ENCODE results near the gene SPDEF. TPM values are rescaled to one million over a fixed set of nuclear protein-coding genes. Genes with fewer than 3 reads are reported as not detected.
A peak's percentile ranks its signal among the peaks of the same experiment; 100 is the strongest.

The SPDEF gene
- total RNA-seq, 4 donors from 2014 or later = 0.16 to 0.20 TPM; not detected in 2

- in situ Hi-C loops (cut with MboI; ENCODE audit: low sequenced_read_pairs in 4 of 4) (no loop called here), intact Hi-C loops (cut with DNase I; ENCODE audit: low total_unique reads) (no loop called here)
- DNase-seq = no peak
- H3K36me3 ChIP-seq = no peaks in the 10 kb centered on the region
- peaks cover 0 to 3% (median 0%) of the 10 kb centered on the region in 3 donors for H3K9me3 ChIP-seq
- no peak for ATAC-seq
- H3K27ac ChIP-seq = no peak overlapping the region
- no peaks in the 10 kb centered on the region for H3K27me3 ChIP-seq
- no peaks in the 10 kb centered on the region for H3K4me1 ChIP-seq
- no peak for TF ChIP-seq POLR2A (IDR thresholded peaks at IDR 0.05)
- TF ChIP-seq CTCF (IDR thresholded peaks at IDR 0.05 in 4 of 5, conservative IDR thresholded peaks at IDR 0.05 in 1 of 5) = no peak
- H3K4me3 ChIP-seq = no peak overlapping the region
Measured at GRCh38 chr6:34497411-34497810, 58.7 kb downstream of the SPDEF start.

- H3K27me3 ChIP-seq = no peaks in the 10 kb centered on the region
- H3K9me3 ChIP-seq = peaks cover 0 to 3% (median 0%) of the 10 kb centered on the region in 3 donors
- H3K4me1 ChIP-seq = no peaks in the 10 kb centered on the region
- DNase-seq (no peak), ATAC-seq (no peak)
- intact Hi-C loops (cut with DNase I; ENCODE audit: low total_unique reads) (no loop called here), in situ Hi-C loops (cut with MboI; ENCODE audit: low sequenced_read_pairs in 4 of 4) (no loop called here)
- no peaks in the 10 kb centered on the region for H3K36me3 ChIP-seq
- H3K4me3 ChIP-seq = no peak overlapping the region
- no peak overlapping the region for H3K27ac ChIP-seq
- no peak for TF ChIP-seq POLR2A (IDR thresholded peaks at IDR 0.05)
- no peak for TF ChIP-seq CTCF (IDR thresholded peaks at IDR 0.05 in 4 of 5, conservative IDR thresholded peaks at IDR 0.05 in 1 of 5)
Measured at GRCh38 chr6:34496103-34496685, 59.9 kb downstream of the SPDEF start.

- DNase-seq (no peak), ATAC-seq (no peak)
- Histone ChIP-seq H3K4me1 (peaks cover 0 to 6% of the 10 kb centered on the region in 2 donors), H3K4me3 (no peak overlapping the region), H3K27ac (no peak overlapping the region), H3K36me3 (no peaks in the 10 kb centered on the region), H3K9me3 (no peaks in the 10 kb centered on the region), H3K27me3 (no peaks in the 10 kb centered on the region)
- no peak for TF ChIP-seq POLR2A (IDR thresholded peaks at IDR 0.05)
- no peak for TF ChIP-seq CTCF (IDR thresholded peaks at IDR 0.05 in 4 of 5, conservative IDR thresholded peaks at IDR 0.05 in 1 of 5)
- in situ Hi-C loops (cut with MboI; ENCODE audit: low sequenced_read_pairs in 4 of 4) (no loop called here), intact Hi-C loops (cut with DNase I; ENCODE audit: low total_unique reads) (no loop called here)
Measured at GRCh38 chr6:34494973-34495372, 61.2 kb downstream of the SPDEF start.

GRCh38 chr6:34493344-34493743 is 62.8 kb downstream of the SPDEF start:
- Histone ChIP-seq H3K9me3 (no peaks in the 10 kb centered on the region), H3K27me3 (no peaks in the 10 kb centered on the region), H3K36me3 (no peaks in the 10 kb centered on the region), H3K4me3 (no peak overlapping the region), H3K4me1 (peaks cover 0 to 6% of the 10 kb centered on the region in 2 donors), H3K27ac (no peak overlapping the region)
- in situ Hi-C loops (cut with MboI; ENCODE audit: low sequenced_read_pairs in 4 of 4) = no loop called here
- DNase-seq (no peak), ATAC-seq (no peak)
- intact Hi-C loops (cut with DNase I; ENCODE audit: low total_unique reads) = no loop called here
- TF ChIP-seq CTCF (IDR thresholded peaks at IDR 0.05 in 4 of 5, conservative IDR thresholded peaks at IDR 0.05 in 1 of 5) (no peak), POLR2A (IDR thresholded peaks at IDR 0.05) (no peak)

- Histone ChIP-seq H3K9me3 (no peaks in the 10 kb centered on the region), H3K4me1 (peaks cover 0 to 6% of the 10 kb centered on the region in 2 donors), H3K27ac (peak overlapping the region in 3 of 4 donors; percentile 53 to 78 (median 56)), H3K36me3 (no peaks in the 10 kb centered on the region), H3K27me3 (no peaks in the 10 kb centered on the region), H3K4me3 (peak overlapping the region in 2 of 4 donors; percentile 21 to 36)
- intact Hi-C loops (cut with DNase I; ENCODE audit: low total_unique reads) = no loop called here
- TF ChIP-seq CTCF (IDR thresholded peaks at IDR 0.05 in 4 of 5, conservative IDR thresholded peaks at IDR 0.05 in 1 of 5) (no peak), POLR2A (IDR thresholded peaks at IDR 0.05) (no peak)
- ATAC-seq (peak; percentile 72 to 81), DNase-seq (peak in 1 of 2 donors; percentile 33)
- in situ Hi-C loops (cut with MboI; ENCODE audit: low sequenced_read_pairs in 4 of 4) = no loop called here
Measured at GRCh38 chr6:34491091-34491430, 65.1 kb downstream of the SPDEF start.

Measured in gastrocnemius medialis (tissue), 4 donors.